Measurements from ENCODE around the gene HGFAC.

Gene HGFAC

DNA sequence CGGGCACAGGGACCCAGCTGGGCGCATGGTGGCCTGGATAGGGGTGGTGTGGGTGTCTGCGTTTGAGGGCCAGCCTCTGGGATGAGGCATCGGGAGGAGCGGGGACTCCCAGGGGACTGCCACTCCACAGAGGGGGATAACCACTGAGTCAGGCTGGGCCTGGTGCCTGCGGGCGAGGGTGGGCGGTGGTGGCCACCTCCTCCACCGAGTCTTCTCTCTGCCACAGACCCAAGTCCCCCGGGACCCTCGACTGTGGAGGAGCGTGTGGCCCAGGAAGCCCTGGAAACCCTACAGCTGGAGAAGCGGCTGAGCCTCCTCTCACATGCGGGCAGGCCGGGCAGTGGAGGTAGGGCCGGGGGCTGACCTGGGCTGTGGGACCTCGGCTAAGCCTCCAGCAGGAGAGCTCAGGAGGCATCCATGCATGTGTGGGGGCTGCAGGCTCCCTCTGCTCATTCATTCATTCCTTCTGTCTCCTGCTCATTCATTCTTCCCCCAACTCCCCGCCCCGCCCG is 47.7 kb downstream of the HGFAC start:
- no peak for DNase-seq
- H3K4me3 ChIP-seq (ENCODE audit: low read depth, low read length): no peak overlapping the region
- no peak overlapping the region for H3K27ac ChIP-seq
- peaks cover 37% of the 10 kb centered on the region for H3K27me3 ChIP-seq (replicated peaks)
- TF ChIP-seq, protein P1, sequence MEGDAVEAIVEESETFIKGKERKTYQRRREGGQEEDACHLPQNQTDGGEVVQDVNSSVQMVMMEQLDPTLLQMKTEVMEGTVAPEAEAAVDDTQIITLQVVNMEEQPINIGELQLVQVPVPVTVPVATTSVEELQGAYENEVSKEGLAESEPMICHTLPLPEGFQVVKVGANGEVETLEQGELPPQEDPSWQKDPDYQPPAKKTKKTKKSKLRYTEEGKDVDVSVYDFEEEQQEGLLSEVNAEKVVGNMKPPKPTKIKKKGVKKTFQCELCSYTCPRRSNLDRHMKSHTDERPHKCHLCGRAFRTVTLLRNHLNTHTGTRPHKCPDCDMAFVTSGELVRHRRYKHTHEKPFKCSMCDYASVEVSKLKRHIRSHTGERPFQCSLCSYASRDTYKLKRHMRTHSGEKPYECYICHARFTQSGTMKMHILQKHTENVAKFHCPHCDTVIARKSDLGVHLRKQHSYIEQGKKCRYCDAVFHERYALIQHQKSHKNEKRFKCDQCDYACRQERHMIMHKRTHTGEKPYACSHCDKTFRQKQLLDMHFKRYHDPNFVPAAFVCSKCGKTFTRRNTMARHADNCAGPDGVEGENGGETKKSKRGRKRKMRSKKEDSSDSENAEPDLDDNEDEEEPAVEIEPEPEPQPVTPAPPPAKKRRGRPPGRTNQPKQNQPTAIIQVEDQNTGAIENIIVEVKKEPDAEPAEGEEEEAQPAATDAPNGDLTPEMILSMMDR (IDR thresholded peaks at IDR 0.05; ENCODE audit: low read depth, low read length, missing control alignments): no peak
- in situ Hi-C loops (cut with HindIII; ENCODE audit: low pct_ligation_motif_present, low sequenced_read_pairs): no loop called here
- H3K36me3 ChIP-seq (replicated peaks): no peaks in the 10 kb centered on the region

DNA sequence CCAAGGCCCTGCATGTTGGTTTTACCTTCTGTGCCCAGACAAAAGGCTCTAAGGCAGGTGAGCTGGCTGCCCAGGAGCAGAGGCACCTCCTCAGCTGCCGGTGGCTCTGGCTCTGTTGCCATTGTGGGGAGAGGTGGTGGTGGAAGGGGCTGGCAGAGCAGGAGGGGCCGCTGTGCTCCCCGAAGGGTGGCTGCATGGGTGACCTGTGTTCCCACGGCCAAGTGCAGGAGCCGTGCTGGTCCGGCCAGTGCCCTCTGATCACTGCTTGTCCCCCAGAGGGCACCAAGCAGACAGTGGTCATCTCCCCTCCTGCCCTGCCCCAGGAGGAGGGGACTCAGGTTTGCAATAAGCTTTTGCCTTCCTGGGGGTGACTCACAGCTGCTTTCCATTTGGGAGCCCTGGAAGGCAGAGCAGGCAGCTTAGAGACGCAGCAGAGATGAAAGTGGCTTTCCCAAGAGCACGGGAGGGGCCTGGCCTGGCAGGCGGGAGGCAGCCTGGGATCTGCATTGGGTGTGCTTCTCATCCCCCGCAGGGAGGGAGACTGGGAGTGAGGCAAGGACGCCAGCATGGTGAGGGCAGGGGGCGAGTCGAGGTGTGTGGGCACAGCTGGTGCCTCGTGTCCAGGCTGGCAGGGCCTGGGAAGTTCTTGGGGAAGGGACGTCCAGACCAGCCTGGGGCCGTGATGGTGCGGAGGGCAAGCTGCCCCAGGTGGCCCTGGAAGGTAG is 50.1 kb downstream of the HGFAC start:
- TF ChIP-seq, protein P1 (IDR thresholded peaks at IDR 0.05; ENCODE audit: low read depth, low read length, missing control alignments): no peak
- Histone ChIP-seq H3K36me3 (replicated peaks) (no peaks in the 10 kb centered on the region), H3K27me3 (replicated peaks) (peaks cover 22% of the 10 kb centered on the region), H3K27ac (no peak overlapping the region), H3K4me3 (ENCODE audit: low read depth, low read length) (no peak overlapping the region)
- in situ Hi-C loops (cut with HindIII; ENCODE audit: low pct_ligation_motif_present, low sequenced_read_pairs): no loop called here
- DNase-seq: peak; percentile 6

DNA sequence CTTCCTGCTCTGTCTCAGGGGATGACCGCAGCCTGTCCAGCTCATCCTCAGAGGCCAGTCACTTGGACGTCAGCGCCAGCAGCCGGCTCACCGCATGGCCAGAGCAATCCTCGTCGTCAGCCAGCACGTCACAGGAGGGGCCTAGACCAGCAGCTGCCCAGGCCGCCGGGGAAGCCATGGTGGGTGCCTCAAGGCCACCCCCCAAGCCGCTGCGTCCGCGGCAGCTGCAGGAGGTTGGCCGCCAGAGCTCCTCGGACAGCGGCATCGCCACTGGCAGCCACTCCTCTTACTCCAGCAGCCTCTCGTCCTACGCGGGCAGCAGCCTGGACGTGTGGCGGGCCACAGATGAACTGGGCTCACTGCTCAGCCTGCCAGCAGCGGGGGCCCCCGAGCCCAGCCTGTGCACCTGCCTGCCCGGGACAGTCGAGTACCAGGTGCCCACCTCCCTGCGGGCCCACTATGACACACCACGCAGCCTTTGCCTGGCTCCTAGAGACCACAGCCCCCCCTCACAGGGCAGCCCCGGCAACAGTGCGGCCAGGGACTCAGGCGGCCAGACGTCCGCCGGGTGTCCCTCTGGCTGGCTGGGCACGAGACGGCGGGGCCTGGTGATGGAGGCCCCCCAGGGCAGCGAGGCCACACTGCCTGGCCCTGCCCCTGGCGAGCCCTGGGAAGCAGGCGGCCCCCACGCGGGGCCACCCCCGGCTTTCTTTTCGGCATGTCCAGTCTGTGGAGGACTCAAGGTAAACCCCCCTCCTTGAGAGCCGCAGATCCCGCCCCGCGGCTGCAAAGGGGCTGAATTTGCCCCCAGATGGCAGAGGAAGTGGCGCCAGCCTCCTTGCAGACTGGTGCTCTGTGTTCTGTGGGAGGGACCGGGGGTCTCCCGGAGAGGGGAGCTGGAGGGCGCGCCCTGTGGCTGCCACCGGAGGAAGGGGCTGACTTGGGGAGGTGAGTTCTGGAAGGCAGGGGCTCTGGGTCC is 51.3 kb downstream of the HGFAC start:
- H3K27me3 ChIP-seq (replicated peaks): peaks cover 22% of the 10 kb centered on the region
- peak; percentile 14 for DNase-seq
- TF ChIP-seq, protein P1 (IDR thresholded peaks at IDR 0.05; ENCODE audit: low read depth, low read length, missing control alignments): no peak
- no peak overlapping the region for H3K27ac ChIP-seq
- in situ Hi-C loops (cut with HindIII; ENCODE audit: low pct_ligation_motif_present, low sequenced_read_pairs): no loop called here
- H3K4me3 ChIP-seq (ENCODE audit: low read depth, low read length): no peak overlapping the region
- no peaks in the 10 kb centered on the region for H3K36me3 ChIP-seq (replicated peaks)

DNA sequence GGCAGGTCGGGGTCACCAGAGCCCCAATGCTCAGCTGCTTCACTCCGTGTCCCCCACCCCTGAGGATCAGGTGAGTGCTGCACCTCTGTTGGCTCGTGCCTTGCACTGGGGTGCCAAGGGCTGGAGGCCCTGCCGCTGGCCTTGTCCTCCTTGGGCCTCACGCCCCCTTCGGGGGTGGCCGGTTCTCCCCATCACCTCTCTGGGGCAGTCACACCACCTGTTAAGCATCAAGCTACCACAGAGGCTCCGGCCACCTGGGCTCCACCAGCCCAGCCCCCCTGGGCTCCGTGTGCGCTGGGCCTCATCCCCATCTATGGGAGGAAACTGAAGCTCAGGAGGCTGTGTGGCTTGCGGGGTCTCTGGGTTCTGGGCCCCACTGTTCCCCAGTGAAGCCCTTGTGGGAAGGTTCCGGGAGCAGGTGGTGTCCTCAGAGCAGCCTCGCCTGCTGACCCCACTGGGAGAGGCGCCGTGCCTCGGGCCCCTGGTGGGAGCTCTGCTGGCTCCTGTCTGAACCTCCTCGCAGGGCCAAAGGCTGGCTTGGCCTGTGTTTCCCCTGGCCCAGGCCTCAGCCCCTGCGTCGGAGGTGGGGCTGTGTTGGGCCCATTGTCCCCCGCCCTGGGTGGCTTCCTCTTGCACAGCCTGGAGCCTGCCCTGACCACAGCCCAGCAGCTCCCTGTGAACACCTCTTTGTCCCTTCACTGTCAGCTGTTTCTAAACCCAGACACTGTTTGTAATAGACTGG is 52.1 kb downstream of the HGFAC start:
- Histone ChIP-seq H3K27ac (no peak overlapping the region), H3K27me3 (replicated peaks) (peaks cover 22% of the 10 kb centered on the region), H3K36me3 (replicated peaks) (no peaks in the 10 kb centered on the region), H3K4me3 (ENCODE audit: low read depth, low read length) (no peak overlapping the region)
- in situ Hi-C loops (cut with HindIII; ENCODE audit: low pct_ligation_motif_present, low sequenced_read_pairs): no loop called here
- TF ChIP-seq, protein P1 (IDR thresholded peaks at IDR 0.05; ENCODE audit: low read depth, low read length, missing control alignments): no peak
- no peak for DNase-seq

DNA sequence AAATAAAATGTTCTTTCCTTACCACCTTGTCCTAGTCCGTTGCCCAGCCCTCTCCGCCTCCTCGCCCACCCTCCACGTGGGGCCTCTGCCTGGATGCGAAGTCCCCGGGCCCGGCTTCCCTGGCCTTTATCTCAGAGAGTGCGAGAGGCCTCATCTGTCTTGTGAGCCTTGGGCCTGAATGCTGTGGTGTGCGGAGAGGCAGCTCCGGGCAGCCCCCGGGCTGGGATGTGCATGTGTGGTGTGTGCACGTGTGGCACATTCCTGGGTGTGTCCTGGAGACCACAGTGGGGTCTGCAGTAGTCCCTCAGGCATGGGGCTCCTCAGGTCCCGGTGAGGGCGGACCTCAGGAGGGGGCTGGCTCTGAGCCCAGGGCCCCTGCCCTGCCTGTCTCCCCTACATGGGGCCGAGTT is 52.7 kb downstream of the HGFAC start:
- no peak for DNase-seq
- in situ Hi-C loops (cut with HindIII; ENCODE audit: low pct_ligation_motif_present, low sequenced_read_pairs): no loop called here
- no peak overlapping the region for H3K4me3 ChIP-seq (ENCODE audit: low read depth, low read length)

More for the DNA sequence above, 52.7 kb downstream of the HGFAC start:
- H3K27me3 ChIP-seq (replicated peaks): peaks cover 22% of the 10 kb centered on the region
- H3K36me3 ChIP-seq (replicated peaks): no peaks in the 10 kb centered on the region
- no peak overlapping the region for H3K27ac ChIP-seq
- TF ChIP-seq, protein P1 (IDR thresholded peaks at IDR 0.05; ENCODE audit: low read depth, low read length, missing control alignments): no peak
